Measurements from ENCODE around the gene TASOR2.

The TASOR2 gene

GRCh38 chr10:5684971-5685763 lies 529 bp downstream of the TASOR2 start:
- DNase-seq: no peak

GRCh38 chr10:5685764-5686240 lies 1.2 kb downstream of the TASOR2 start:
- DNase-seq: no peak

GRCh38 chr10:5688587-5688986 lies 3.9 kb downstream of the TASOR2 start:
- no peak for DNase-seq

- DNase-seq: no peak
Measured at GRCh38 chr10:5691786-5692185, 7.1 kb downstream of the TASOR2 start.

- DNase-seq: no peak
Measured at GRCh38 chr10:5692461-5693358, 8.1 kb downstream of the TASOR2 start.

GRCh38 chr10:5694573-5694972 lies 9.9 kb downstream of the TASOR2 start:
- no peak for DNase-seq

- DNase-seq: no peak
Measured at GRCh38 chr10:5697342-5697741, 12.7 kb downstream of the TASOR2 start.

- DNase-seq: no peak
Measured at GRCh38 chr10:5698062-5698461, 13.4 kb downstream of the TASOR2 start.

- DNase-seq: no peak
Measured at GRCh38 chr10:5708356-5708755, 23.7 kb downstream of the TASOR2 start.

- no peak for DNase-seq
Measured at GRCh38 chr10:5709865-5710264, 25.2 kb downstream of the TASOR2 start.

- DNase-seq: no peak
Measured at GRCh38 chr10:5710859-5711258, 26.2 kb downstream of the TASOR2 start.

GRCh38 chr10:5711642-5712041 lies 27.0 kb downstream of the TASOR2 start:
- no peak for DNase-seq

- DNase-seq: no peak
Measured at GRCh38 chr10:5719546-5719945, 34.9 kb downstream of the TASOR2 start.

- no peak for DNase-seq
Measured at GRCh38 chr10:5720182-5720581, 35.5 kb downstream of the TASOR2 start.

- no peak for DNase-seq
Measured at GRCh38 chr10:5723692-5724091, 39.1 kb downstream of the TASOR2 start.

- DNase-seq: no peak
Measured at GRCh38 chr10:5730766-5731165, 46.1 kb downstream of the TASOR2 start.

- no peak for DNase-seq
Measured at GRCh38 chr10:5731559-5731958, 46.9 kb downstream of the TASOR2 start.

- no peak for DNase-seq
Measured at GRCh38 chr10:5732141-5732540, 47.5 kb downstream of the TASOR2 start.

Measured in NCI-H2029 (cell line).